GM15510 (cell line): ENCODE measurements around the gene FNDC3B.

Source experiments
- POLR2A ChIP-seq: IDR thresholded peaks from 3 replicates; pipeline ENCODE4 v1.6.1; 2011; ENCODE audit warnings: borderline replicate concordance; ENCODE audit not compliant: insufficient read length; ENCODE audit errors: extremely low read depth

The FNDC3B gene

DNA sequence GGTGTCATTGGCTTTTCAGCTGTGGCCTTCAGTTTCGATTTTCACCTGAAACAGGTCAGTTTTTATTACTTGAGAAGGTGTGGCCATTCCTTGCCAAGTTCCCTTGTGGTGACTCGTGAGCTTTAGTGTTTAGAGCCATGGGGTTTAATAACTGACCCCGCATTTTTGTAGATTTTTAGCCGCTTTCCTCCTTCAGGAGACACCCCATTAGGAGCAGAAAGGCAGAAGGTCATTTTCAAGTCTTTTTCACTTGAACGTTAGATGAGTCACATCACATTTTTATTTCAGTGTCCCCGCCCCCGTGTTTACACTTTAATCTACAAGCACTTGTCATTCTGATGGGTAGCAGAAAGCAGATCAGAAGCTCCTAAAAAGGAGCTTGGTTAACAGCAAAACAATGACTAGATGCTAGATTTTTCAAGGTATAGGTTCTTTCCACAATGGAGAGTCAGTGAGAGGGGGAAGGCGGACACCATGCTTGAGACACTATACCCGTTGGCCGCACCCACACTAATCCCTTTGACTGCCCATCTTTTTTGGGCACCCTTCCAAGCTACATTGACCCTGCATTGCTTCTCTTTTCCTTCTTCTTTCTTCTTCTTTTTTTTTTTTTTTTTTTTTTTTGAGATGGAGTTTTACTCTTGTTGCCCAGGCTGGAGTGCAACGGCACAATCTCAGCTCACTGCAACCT lies 276.2 kb downstream of the FNDC3B start:
- TF ChIP-seq POLR2A = no peak

DNA sequence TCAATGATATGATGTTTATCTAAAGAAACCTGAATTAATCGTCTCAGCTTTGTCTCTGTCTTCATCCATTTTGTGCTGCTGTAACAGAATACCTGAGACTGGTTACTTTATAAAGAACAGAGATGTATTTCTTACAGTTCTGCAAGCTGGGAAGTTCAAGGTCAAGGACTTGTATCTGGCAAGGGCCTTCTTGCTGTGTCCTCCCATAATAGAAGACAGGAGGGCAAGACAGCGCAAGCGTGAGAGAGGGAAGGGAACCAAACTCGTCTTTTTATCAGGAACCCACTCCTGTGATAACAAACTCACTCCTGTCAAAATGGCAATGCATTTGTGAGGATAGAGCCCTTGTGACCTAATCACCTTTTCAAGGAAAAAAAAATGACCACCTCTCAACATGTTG lies 277.4 kb downstream of the FNDC3B start:
- TF ChIP-seq POLR2A = no peak

DNA sequence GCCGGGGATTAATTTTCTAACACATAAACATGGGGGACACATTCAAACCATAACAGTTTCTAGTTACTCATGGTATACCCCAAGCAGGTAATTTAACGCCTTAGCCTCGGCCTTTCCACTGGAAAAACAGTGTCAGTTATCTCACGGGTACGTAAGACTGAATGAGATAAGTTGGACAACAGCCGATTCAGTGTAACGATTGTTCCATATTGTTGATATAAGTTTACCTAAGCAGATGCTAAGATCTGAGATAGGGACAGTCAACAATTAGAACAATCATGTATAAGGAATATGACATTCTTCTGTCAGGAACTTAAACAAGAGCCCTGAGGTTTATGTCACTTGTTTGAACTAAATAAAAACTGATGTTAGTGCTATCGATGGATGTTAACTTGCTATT lies 278.1 kb downstream of the FNDC3B start:
- TF ChIP-seq POLR2A = no peak

DNA sequence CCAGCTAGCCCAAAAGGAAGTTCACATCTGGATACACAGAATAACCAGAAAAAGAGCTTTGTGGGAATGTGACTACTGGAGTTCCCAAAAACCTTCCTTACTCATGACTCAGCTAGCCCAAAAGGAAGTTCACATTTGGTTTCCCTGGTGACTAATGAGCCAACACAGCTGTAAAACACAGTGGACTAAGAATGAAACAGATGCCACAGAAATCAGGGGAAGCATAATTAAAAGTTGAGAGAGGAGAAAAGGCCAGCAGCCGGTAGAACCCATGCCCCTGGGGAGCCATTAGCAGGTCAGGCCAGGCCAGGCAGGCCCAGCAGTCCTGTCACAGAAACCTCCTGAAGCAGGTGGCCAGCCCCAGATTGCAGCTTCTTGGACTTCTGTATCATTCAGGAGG lies 278.6 kb downstream of the FNDC3B start:
- TF ChIP-seq POLR2A = no peak

DNA sequence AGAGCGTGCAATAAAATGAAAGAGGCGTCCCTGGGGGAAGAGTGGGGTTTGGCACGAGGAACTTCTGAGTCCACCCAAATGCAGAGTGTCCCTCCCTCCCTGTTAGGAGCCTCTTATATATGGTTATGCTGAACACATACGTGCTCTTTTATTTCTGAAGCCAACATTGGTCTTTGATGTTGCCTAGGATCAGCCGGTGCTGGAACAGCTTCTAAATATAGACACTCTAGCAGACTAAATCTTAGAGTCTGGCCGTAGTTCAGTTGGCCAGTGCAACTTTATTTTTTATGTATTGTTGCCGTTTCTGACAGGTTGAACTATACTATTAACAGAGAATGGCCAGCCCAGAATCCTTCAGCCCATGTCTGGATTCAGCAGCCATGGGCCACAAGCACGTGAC lies 280.2 kb downstream of the FNDC3B start:
- no peak for TF ChIP-seq POLR2A

DNA sequence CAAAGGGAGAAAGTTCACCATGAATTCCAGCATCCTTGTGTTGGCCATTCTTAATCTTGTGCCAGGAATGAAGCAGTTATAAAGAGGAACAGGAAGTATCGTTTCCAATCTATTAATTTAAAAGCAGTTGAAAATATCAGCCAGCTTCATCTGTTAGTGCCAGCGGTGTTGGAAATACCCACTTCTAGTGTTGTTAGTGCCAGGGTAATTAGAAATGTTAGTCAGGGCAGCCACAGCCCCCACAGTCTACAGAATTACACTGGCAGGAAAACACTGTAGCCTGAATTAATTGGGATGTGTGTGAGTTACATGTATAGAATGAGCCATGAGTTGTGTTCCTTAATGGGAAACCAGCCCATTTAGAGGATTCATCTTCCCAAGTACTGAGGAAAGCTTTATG lies 281.1 kb downstream of the FNDC3B start:
- no peak for TF ChIP-seq POLR2A

DNA sequence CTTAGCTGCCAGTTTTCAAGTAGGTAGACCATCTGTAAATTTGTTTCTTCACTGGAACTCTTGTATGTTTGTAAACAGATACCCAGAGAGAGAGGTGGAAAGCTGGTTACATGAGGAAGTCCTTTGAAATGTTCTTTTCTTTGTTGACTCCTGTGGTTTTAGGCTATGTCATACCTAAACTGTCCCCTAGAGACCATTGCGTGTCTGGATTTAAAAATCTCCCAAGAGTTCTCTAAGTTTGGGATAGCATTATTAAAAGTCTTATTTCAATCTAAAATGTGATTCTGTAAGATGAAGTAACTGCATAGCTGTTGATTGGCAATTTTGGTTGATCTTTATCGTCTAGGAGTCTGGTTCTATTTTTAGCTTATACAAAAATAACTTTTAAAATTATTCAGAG lies 281.7 kb downstream of the FNDC3B start:
- no peak for TF ChIP-seq POLR2A

DNA sequence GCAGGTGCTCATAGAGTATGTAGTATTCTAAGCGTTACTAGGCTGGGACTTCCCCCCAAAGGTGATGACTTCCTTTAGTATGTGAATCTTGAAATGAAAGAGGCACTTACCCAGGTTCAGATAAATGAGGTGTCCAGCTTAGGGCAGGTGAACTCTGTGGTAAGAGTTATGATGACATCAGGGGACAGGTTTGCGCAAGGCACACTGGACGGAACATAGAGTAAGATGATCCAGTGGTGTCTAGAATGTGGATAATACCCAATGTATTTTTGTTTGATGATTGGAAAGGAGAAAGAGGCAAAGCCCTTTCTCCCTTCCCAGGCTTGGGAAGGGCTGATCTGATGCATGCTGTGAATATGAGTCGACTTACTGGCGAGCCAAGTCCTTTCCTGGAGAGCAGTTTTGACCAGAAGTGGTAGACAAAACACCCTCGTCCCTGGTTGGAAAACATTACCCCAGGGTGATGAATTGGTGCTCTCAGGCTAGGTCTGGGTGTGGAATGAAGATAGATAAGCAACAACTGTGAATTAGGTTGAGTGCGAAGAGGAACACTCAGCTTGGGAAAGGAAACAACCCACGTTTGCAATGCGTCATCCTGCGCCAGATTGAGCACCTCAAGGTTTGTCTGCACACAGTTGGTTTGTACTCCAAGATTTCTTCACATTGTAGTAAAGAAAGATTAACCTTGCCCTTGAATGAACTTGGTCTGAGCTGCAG lies 284.7 kb downstream of the FNDC3B start:
- no peak for TF ChIP-seq POLR2A

DNA sequence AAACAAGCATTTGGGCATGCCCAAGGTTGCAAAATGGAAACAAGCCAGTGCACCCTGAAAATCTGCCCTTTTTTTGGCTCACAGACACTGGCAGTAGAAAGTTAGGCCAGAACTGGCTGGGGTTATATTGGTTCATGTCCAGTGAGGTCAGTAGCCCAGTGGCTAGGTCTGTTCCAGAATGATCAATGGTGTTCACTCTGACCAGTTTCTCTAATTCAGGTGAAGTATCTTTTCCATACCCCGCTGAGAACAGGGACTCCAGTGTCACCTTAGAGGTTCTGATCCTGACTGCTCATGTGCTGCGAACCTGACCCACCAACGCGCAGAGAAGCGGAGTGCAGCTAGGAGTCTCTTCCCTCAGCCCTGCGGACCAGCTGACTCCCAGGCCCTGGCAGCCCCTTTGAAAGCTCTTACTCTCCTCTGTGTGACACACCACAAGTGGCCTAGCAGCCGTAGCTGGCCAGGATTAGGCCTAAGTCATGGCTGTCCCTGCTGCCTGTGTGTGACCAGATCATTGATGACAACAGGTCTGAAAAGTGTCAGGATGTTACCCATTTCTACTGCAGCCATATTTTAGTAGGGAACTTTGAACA lies 285.3 kb downstream of the FNDC3B start:
- no peak for TF ChIP-seq POLR2A

DNA sequence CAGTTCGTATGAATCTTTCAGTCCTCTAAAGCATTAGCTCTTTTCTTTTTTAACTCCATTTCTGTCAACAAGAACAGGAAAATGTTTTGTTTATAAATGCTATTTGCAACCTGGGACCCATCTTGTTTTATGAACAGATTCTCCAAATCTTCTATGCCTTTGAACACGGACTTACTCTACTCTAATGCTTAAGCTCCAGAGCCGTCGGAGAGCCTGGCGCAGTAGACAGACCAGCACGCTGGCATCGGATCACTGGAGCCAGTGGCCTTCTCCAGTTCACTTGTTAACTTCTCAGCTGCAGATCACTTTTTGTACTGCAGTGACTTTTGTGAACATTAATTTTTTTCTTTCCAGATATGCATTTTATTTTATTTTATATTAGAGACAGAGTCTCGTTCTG lies 286.1 kb downstream of the FNDC3B start:
- TF ChIP-seq POLR2A = no peak

DNA sequence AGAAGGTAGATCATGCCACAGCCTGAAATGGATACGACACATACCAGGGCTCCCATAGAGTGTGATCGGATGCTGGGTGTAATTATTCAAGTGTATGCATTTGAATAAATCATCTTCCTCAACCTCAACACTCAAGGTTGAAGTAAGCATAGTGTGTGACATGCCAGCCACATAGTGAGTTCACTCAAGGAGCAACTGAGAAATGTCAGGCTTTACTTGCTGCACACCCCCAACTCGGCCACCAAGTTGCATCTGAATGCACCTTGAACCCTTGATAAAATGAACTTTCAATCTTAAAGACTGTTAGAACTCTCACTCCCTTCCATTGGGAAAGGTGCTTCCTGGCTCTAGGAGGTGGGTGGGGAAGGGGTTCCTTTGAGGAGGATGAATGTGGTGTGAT lies 287.6 kb downstream of the FNDC3B start:
- no peak for TF ChIP-seq POLR2A

DNA sequence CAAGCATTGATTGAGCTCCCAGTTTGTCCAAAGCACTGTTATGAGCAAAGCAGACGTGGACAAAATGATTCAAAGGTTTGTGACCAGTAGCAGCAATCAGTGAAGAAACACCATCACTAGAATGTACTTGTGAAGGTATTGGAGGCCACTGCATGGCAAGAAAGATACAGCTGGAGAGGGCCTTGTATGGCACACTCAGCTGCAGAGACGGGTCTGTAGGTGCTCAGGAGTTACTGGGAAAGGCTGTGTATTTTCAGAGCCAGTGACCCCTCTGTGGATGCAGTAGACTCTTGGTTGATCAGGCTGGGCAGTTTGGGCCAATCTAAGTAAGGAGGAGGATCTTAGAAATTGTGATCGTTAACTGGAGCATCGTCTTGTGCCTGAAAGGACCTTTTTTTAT lies 288.9 kb downstream of the FNDC3B start:
- no peak for TF ChIP-seq POLR2A

DNA sequence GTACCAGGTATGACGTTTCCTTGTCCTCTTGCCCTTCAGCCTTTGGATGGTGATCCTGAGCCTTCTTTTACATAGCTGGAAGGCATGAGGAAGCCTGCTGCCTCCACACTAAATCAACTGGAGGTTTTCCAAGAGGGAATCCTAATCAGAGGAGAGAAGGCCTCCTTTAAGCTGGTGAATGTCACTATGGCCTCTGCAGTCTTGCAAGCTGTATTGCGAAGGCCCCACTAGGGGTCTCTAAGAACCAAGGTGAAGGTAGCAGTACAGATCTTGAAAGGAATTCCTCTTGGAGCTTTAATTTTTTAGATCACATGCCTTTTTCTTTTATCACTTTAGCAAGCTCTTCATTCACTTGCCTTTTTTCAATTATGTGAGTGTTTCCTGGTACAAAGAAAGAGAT lies 289.7 kb downstream of the FNDC3B start:
- no peak for TF ChIP-seq POLR2A

DNA sequence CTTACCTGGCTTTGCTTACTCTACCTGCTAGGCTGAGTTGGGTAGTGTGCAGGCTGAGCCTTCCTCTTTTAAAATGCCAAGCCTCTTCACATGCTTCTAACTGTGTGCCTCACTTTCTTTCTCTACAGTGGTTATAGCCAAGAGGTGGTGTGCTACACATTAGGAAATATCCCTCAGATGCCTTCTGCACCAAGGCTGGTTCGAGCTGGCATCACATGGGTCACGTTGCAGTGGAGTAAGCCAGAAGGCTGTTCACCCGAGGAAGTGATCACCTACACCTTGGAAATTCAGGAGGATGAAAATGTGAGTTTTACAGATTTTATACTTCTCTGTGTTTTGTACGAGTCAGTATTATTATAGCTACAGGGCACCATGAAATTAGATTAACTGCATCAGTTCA lies 291.0 kb downstream of the FNDC3B start:
- TF ChIP-seq POLR2A = no peak

DNA sequence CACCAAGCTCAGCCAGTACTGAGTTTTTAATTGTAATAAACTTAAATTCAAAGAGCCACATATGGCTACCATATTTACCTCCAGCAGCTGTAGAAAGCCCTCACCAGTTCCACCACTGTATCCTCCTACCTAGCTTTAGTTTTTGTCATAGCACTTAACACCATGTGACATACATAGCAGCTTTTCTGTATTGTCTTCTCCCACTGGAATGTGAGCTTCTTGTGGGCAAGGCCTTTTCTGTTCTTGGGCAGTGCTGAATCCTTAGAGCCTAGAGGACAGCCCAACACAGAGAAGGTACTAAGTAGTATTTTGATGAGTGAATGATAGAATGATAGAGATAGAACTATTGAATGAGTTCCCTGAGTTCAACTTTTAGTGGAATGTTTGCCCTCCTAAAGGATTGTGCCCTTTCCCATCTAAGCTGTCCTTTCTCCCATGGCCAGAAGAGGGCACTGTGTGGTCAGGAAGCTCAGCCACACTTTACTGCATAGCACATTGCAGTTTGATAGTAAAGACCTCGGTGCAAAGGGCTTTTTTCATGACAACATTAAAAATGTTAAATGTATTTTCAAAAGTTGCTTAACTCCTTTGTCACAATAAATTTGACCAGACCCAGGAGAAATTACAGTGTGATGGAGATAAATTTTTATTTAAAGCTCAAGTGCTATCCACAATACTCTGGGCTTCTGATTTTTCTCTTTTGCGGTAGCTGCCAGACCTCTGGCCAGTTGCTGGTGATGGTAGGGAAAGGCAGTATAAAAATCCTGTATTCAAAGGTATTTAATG lies 293.1 kb downstream of the FNDC3B start:
- no peak for TF ChIP-seq POLR2A
